MM.1S (cell line): Measurements from ENCODE around the gene ATE1.

Experiments used
- CTCF ChIP-seq: fragments of 300-600 bp; sonication (generic); IDR thresholded peaks from 2 replicates; pipeline ENCODE4 v1.5.1; 2016; ENCODE audit warnings: antibody characterized with exemption, low read length, mixed read lengths
- EZH2 ChIP-seq: fragments of 300-600 bp; sonication (generic); optimal IDR thresholded peaks from 2 replicates; pipeline ENCODE3; 2017; ENCODE audit warnings: low read depth, mild to moderate bottlenecking, antibody characterized with exemption, low read length, mixed read lengths
- EZH2phosphoT487 ChIP-seq: fragments of 300-600 bp; sonication (generic); IDR thresholded peaks from 2 replicates; pipeline ENCODE4 v1.6.1; 2018; ENCODE audit warnings: antibody characterized with exemption, low read length

- TF ChIP-seq CTCF (no peak), EZH2 (no peak), EZH2phosphoT487 (no peak)
These were observed 81.3 kb downstream of the ATE1 start for GRCh38 chr10:121846555-121846954.
